ENCODE measurements around the gene PAQR9.
A peak's percentile ranks its signal among the peaks of the same experiment; 100 is the strongest.

Gene PAQR9

GRCh38 chr3:142934128-142934886 is 29.2 kb downstream of the PAQR9 start:
- Histone ChIP-seq H3K4me3 (ENCODE audit: low read depth, low read length) (no peak overlapping the region), H3K27me3 (replicated peaks) (no peaks in the 10 kb centered on the region), H3K36me3 (replicated peaks) (no peaks in the 10 kb centered on the region), H3K27ac (no peak overlapping the region)
- in situ Hi-C loops (cut with HindIII; ENCODE audit: low pct_ligation_motif_present, low sequenced_read_pairs), result no loop called here
- no peak for DNase-seq
- TF ChIP-seq, protein P1, sequence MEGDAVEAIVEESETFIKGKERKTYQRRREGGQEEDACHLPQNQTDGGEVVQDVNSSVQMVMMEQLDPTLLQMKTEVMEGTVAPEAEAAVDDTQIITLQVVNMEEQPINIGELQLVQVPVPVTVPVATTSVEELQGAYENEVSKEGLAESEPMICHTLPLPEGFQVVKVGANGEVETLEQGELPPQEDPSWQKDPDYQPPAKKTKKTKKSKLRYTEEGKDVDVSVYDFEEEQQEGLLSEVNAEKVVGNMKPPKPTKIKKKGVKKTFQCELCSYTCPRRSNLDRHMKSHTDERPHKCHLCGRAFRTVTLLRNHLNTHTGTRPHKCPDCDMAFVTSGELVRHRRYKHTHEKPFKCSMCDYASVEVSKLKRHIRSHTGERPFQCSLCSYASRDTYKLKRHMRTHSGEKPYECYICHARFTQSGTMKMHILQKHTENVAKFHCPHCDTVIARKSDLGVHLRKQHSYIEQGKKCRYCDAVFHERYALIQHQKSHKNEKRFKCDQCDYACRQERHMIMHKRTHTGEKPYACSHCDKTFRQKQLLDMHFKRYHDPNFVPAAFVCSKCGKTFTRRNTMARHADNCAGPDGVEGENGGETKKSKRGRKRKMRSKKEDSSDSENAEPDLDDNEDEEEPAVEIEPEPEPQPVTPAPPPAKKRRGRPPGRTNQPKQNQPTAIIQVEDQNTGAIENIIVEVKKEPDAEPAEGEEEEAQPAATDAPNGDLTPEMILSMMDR (IDR thresholded peaks at IDR 0.05; ENCODE audit: low read depth, low read length, missing control alignments), result no peak

DNA sequence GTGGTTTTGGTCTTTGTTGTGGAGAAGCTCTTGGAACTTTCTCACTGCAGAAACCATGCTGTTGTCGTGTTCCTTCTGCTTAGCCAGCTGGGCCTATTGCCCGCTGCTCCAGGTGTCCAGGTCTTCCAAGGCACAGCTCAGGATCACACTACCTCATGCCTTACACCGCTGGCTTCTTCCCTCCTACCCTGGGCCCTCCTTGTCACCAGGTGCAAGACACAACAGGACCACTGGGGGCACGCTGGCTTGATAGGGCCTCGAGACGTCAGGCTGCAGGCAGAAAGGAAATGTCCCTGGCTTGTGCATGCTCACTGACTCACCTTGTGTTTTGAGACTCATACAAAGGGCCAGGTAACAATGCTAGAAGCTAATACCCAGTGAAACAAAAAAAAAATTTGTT is 32.3 kb downstream of the PAQR9 start:
- Histone ChIP-seq H3K36me3 (replicated peaks) (no peaks in the 10 kb centered on the region), H3K4me3 (ENCODE audit: low read depth, low read length) (no peak overlapping the region), H3K27ac (no peak overlapping the region), H3K27me3 (replicated peaks) (no peaks in the 10 kb centered on the region)
- no peak for DNase-seq
- in situ Hi-C loops (cut with HindIII; ENCODE audit: low pct_ligation_motif_present, low sequenced_read_pairs), result no loop called here
- TF ChIP-seq, protein P1 (IDR thresholded peaks at IDR 0.05; ENCODE audit: low read depth, low read length, missing control alignments), result peak; percentile 57

GRCh38 chr3:142930463-142930862 is 33.0 kb downstream of the PAQR9 start:
- in situ Hi-C loops (cut with HindIII; ENCODE audit: low pct_ligation_motif_present, low sequenced_read_pairs), result no loop called here
- no peak overlapping the region for H3K4me3 ChIP-seq (ENCODE audit: low read depth, low read length)
- TF ChIP-seq, protein P1 (IDR thresholded peaks at IDR 0.05; ENCODE audit: low read depth, low read length, missing control alignments), result no peak

DNA sequence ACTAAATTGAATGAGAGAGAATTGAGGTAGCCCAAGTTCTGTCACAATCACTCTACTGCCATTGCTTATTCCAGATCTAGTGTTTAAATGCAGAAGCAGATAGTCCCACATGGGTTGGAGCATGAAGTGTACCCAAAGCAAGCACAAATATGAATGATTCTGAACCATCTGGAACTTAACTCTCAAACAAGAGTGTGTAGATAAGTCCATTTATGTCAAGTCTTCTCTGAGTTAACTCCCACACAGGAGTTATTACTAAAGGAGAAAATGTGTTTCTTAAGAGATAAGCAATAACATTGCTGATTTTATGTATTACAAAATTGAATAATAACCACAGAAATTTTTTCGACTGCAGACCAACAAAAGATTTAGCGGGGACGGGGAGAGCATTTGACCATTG is 33.6 kb downstream of the PAQR9 start:
- no peaks in the 10 kb centered on the region for H3K36me3 ChIP-seq (replicated peaks)
- H3K4me3 ChIP-seq (ENCODE audit: low read depth, low read length), result no peak overlapping the region
- in situ Hi-C loops (cut with HindIII; ENCODE audit: low pct_ligation_motif_present, low sequenced_read_pairs), result no loop called here
- TF ChIP-seq, protein P1 (IDR thresholded peaks at IDR 0.05; ENCODE audit: low read depth, low read length, missing control alignments), result no peak
- no peaks in the 10 kb centered on the region for H3K27me3 ChIP-seq (replicated peaks)
- no peak overlapping the region for H3K27ac ChIP-seq
- DNase-seq, result no peak

More at GRCh38 chr3:142930463-142930862, 33.0 kb downstream of the PAQR9 start:
- Histone ChIP-seq H3K36me3 (replicated peaks) (no peaks in the 10 kb centered on the region), H3K27me3 (replicated peaks) (no peaks in the 10 kb centered on the region), H3K27ac (no peak overlapping the region)
- no peak for DNase-seq

GRCh38 chr3:142929109-142929508 is 34.4 kb downstream of the PAQR9 start:
- in situ Hi-C loops (cut with HindIII; ENCODE audit: low pct_ligation_motif_present, low sequenced_read_pairs), result no loop called here
- Histone ChIP-seq H3K4me3 (ENCODE audit: low read depth, low read length) (no peak overlapping the region), H3K27ac (no peak overlapping the region), H3K36me3 (replicated peaks) (no peaks in the 10 kb centered on the region), H3K27me3 (replicated peaks) (no peaks in the 10 kb centered on the region)
- DNase-seq, result peak; percentile 43
- TF ChIP-seq, protein P1 (IDR thresholded peaks at IDR 0.05; ENCODE audit: low read depth, low read length, missing control alignments), result peak; percentile 76

All from brain microvascular endothelial cell (primary cell).